Vagina (tissue), 2 donors: ENCODE results near the gene TEX26. TPM values are rescaled to one million over a fixed set of nuclear protein-coding genes. Genes with fewer than 3 reads are reported as not detected.

ENCODE experiments used
- DNase-seq, 2 donors: peaks; one replicate each; pipeline ENCODE4 v3.0.0-alpha.2; 2017; ENCODE audit errors: extremely low spot score in 2 of 2
- H3K27ac ChIP-seq: fragments of 200-600 bp; sonication (generic); one replicate; pipeline ENCODE4 v1.5.1; 2019
- H3K27me3 ChIP-seq: fragments of 200-600 bp; sonication (generic); one replicate; pipeline ENCODE4 v1.5.1; 2019
- H3K36me3 ChIP-seq, 2 donors: fragments of 200-600 bp; sonication (generic); one replicate each; pipeline ENCODE4 v1.5.1; 2017 to 2019
- H3K4me1 ChIP-seq: fragments of 200-600 bp; sonication (generic); one replicate; pipeline ENCODE4 v1.5.1; 2019
- H3K4me3 ChIP-seq, 2 donors: fragments of 200-600 bp; sonication (generic); 1 replicate in 1 of 2; 2 replicates in 1 of 2; pipeline ENCODE4 v1.5.1; 2016 to 2019
- H3K9me3 ChIP-seq: fragments of 200-600 bp; sonication (generic); one replicate; pipeline ENCODE4 v1.5.1; 2019
- CTCF ChIP-seq, 3 experiments: fragments of 450-650 bp in 2 of 3; fragments of 200-600 bp in 1 of 3; sonication (generic) in 1 of 3; IDR thresholded peaks; one replicate each; pipeline ENCODE4 v1.5.1; 2017 to 2019; ENCODE audit warnings: antibody characterized with exemption in 3 of 3, mild to moderate bottlenecking in 2 of 3, moderate library complexity in 2 of 3
- POLR2A ChIP-seq, 2 donors: fragments of 450-650 bp; IDR thresholded peaks; one replicate each; pipeline ENCODE4 v1.6.1; 2017; ENCODE audit warnings: antibody characterized with exemption in 2 of 2, mild to moderate bottlenecking in 2 of 2, moderate library complexity in 2 of 2
- POLR2AphosphoS5 ChIP-seq, 2 donors: sonication (generic); formaldehyde crosslinking; IDR thresholded peaks; one replicate each; pipeline ENCODE4 v1.9.0; 2017; ENCODE audit warnings: antibody characterized with exemption in 2 of 2, mild to moderate bottlenecking in 2 of 2, low read depth in 1 of 2; ENCODE audit not compliant: insufficient read depth in 1 of 2
- intact Hi-C: fragments of 100-400 bp; cut with DNase I; formaldehyde crosslinking; loops from one replicate; pipeline ENCODE4 v1.15.1; 2023
- total RNA-seq: library from RNA; depleted of rRNA; stranded (reverse); fragments of >200 nt; gene quantifications from one replicate; pipeline ENCODE4 v1.2.3, GENCODE V29; 2016

TEX26 gene
- total RNA-seq, 1 donor from 2014 or later = not detected

DNA sequence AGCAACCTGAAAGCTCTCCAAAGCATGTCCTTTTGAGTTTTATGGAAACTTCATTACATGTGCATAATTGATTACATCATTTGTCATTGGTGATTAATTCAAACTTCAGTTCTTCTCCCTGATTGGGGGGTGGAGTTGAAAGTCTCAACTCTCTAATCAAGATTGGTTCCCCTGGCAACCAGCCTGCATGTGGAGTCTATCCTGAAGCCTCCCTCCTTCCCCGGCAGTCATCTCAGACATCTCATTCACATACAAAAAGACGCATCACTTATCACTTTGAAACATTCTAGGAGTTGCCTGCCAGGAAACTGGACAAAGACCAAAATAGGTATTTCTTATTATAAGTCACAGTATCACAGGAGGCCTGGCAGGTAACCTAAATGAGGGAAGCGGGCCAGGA lies 50.5 kb downstream of the TEX26 start:
- Histone ChIP-seq H3K27me3 (no peaks in the 10 kb centered on the region), H3K4me3 (no peak overlapping the region), H3K27ac (no peak overlapping the region), H3K4me1 (peaks cover 5% of the 10 kb centered on the region), H3K9me3 (no peaks in the 10 kb centered on the region), H3K36me3 (no peaks in the 10 kb centered on the region)
- DNase-seq = no peak
- TF ChIP-seq POLR2AphosphoS5 (IDR thresholded peaks at IDR 0.05; ENCODE audit: insufficient read depth in 1 of 2, low read depth in 1 of 2) = no peak
- no peak for TF ChIP-seq CTCF (IDR thresholded peaks at IDR 0.05)
- TF ChIP-seq POLR2A (IDR thresholded peaks at IDR 0.05) = no peak
- intact Hi-C loops = no loop called here

- H3K27me3 ChIP-seq = no peaks in the 10 kb centered on the region
- no peak for TF ChIP-seq CTCF (IDR thresholded peaks at IDR 0.05)
- no peak for TF ChIP-seq POLR2A (IDR thresholded peaks at IDR 0.05)
- no peak for TF ChIP-seq POLR2AphosphoS5 (IDR thresholded peaks at IDR 0.05; ENCODE audit: insufficient read depth in 1 of 2, low read depth in 1 of 2)
- no peaks in the 10 kb centered on the region for H3K4me1 ChIP-seq
- no peak overlapping the region for H3K4me3 ChIP-seq
- no peak overlapping the region for H3K27ac ChIP-seq
- H3K36me3 ChIP-seq = no peaks in the 10 kb centered on the region
- intact Hi-C loops = no loop called here
- H3K9me3 ChIP-seq = no peaks in the 10 kb centered on the region
- no peak for DNase-seq
These were observed 51.0 kb downstream of the TEX26 start for GRCh38 chr13:30983431-30983830.

GRCh38 chr13:30984620-30985019 lies 52.2 kb downstream of the TEX26 start:
- no peak overlapping the region for H3K27ac ChIP-seq
- intact Hi-C loops = no loop called here
- DNase-seq = no peak
- no peaks in the 10 kb centered on the region for H3K4me1 ChIP-seq
- H3K4me3 ChIP-seq = no peak overlapping the region
- no peaks in the 10 kb centered on the region for H3K9me3 ChIP-seq
- no peaks in the 10 kb centered on the region for H3K27me3 ChIP-seq
- H3K36me3 ChIP-seq = no peaks in the 10 kb centered on the region
- TF ChIP-seq CTCF (IDR thresholded peaks at IDR 0.05) (no peak), POLR2AphosphoS5 (IDR thresholded peaks at IDR 0.05; ENCODE audit: insufficient read depth in 1 of 2, low read depth in 1 of 2) (no peak), POLR2A (IDR thresholded peaks at IDR 0.05) (no peak)

GRCh38 chr13:30985637-30986205 lies 53.3 kb downstream of the TEX26 start:
- no peaks in the 10 kb centered on the region for H3K4me1 ChIP-seq
- no peak overlapping the region for H3K4me3 ChIP-seq
- DNase-seq = no peak
- no peak for TF ChIP-seq POLR2AphosphoS5 (IDR thresholded peaks at IDR 0.05; ENCODE audit: insufficient read depth in 1 of 2, low read depth in 1 of 2)
- TF ChIP-seq CTCF (IDR thresholded peaks at IDR 0.05) = no peak
- TF ChIP-seq POLR2A (IDR thresholded peaks at IDR 0.05) = no peak
- H3K36me3 ChIP-seq = no peaks in the 10 kb centered on the region
- H3K9me3 ChIP-seq = no peaks in the 10 kb centered on the region
- H3K27ac ChIP-seq = no peak overlapping the region
- intact Hi-C loops = no loop called here
- no peaks in the 10 kb centered on the region for H3K27me3 ChIP-seq

GRCh38 chr13:30991184-30991583 lies 58.7 kb downstream of the TEX26 start:
- H3K4me3 ChIP-seq = no peak overlapping the region
- intact Hi-C loops = no loop called here
- H3K27me3 ChIP-seq = no peaks in the 10 kb centered on the region
- no peak overlapping the region for H3K27ac ChIP-seq
- no peaks in the 10 kb centered on the region for H3K9me3 ChIP-seq
- H3K4me1 ChIP-seq = no peaks in the 10 kb centered on the region
- no peak for DNase-seq
- H3K36me3 ChIP-seq = no peaks in the 10 kb centered on the region
- TF ChIP-seq POLR2AphosphoS5 (IDR thresholded peaks at IDR 0.05; ENCODE audit: insufficient read depth in 1 of 2, low read depth in 1 of 2) = no peak
- TF ChIP-seq CTCF (IDR thresholded peaks at IDR 0.05) = no peak
- TF ChIP-seq POLR2A (IDR thresholded peaks at IDR 0.05) = no peak
